ENCODE data around the gene CTNNA3. TPM values are rescaled to one million over a fixed set of nuclear protein-coding genes. Genes with fewer than 3 reads are reported as not detected.

Gene CTNNA3
- total and polyA plus RNA-seq, 2 donors (not counting 3 experiments of a cell fraction or from before 2014, with no cell fraction given): not detected

GRCh38 chr10:66244953-66245352 lies 1451.0 kb downstream of the CTNNA3 start:
- ChIA-PET POLR2A (no interaction called here), CTCF (interaction anchor here (0.6 kb wide), 1 partner anchor 12 kb away, joined by 5 read pairs; no protein-coding TSS in a partner anchor)
- Histone ChIP-seq H3K9ac (replicated peaks; ENCODE audit: extremely low read depth, insufficient read depth, low read length) (no peak overlapping the region), H3K9me1 (replicated peaks; ENCODE audit: control insufficient read depth, extremely low read depth, insufficient read depth, low read length) (no peaks in the 10 kb centered on the region), H3K79me2 (ENCODE audit: control insufficient read depth, insufficient read depth, low read length) (no peaks in the 10 kb centered on the region), H4K20me1 (replicated peaks; ENCODE audit: control insufficient read depth, extremely low read depth, insufficient read depth, low read length) (no peaks in the 10 kb centered on the region), H3K4me2 (ENCODE audit: insufficient read depth, low read length) (no peak overlapping the region), H3K9me3 (replicated peaks; ENCODE audit: control insufficient read depth, insufficient read depth, low read length) (no peaks in the 10 kb centered on the region), H2AFZ (ENCODE audit: low read depth, low read length) (no peak overlapping the region), H3K36me3 (ENCODE audit: control insufficient read depth in 2 of 2, extremely low read depth in 1 of 2, insufficient read depth in 2 of 2, low read length in 2 of 2) (no peaks in the 10 kb centered on the region), H3K27me3 (ENCODE audit: control insufficient read depth in 2 of 2, insufficient read depth in 2 of 2, low read length in 2 of 2) (no peaks in the 10 kb centered on the region), H3K4me3 (replicated peaks in 1 of 3; ENCODE audit: insufficient read depth in 1 of 3, low read depth in 1 of 3, low read length in 3 of 3) (no peak overlapping the region), H3K4me1 (ENCODE audit: control insufficient read depth, extremely low read depth, insufficient read depth, low read length) (no peaks in the 10 kb centered on the region), H3K27ac (ENCODE audit: insufficient read depth, low read depth, low read length) (no peak overlapping the region)
- DNase-seq (ENCODE audit: low read depth, low spot score) (no peak), FAIRE-seq (no peak)
- no peak for TF ChIP-seq JUN (IDR thresholded peaks at IDR 0.05; ENCODE audit: borderline replicate concordance, insufficient read depth, insufficient read length, low read depth)
- no peak for TF ChIP-seq FOS (IDR thresholded peaks at IDR 0.05; ENCODE audit: borderline replicate concordance, insufficient read depth, low read length)
- TF ChIP-seq POLR2AphosphoS5 (IDR thresholded peaks at IDR 0.05; ENCODE audit: insufficient read depth, low read depth, low read length): no peak
- TF ChIP-seq MYC (IDR thresholded peaks at IDR 0.05; ENCODE audit: low read depth, low read length): no peak
- TF ChIP-seq POLR2A (IDR thresholded peaks at IDR 0.05; ENCODE audit: low read depth, low read length): no peak
- no peak for TF ChIP-seq MAX (IDR thresholded peaks at IDR 0.05; ENCODE audit: insufficient read depth, insufficient read length)
- TF ChIP-seq CTCF (IDR thresholded peaks at IDR 0.05; ENCODE audit: extremely low read depth in 1 of 2, insufficient read depth in 1 of 2, low read depth in 1 of 2, low read length in 2 of 2): no peak
- no peak for TF ChIP-seq GATA2 (IDR thresholded peaks at IDR 0.05; ENCODE audit: insufficient read depth, insufficient read length, low read depth, low read length)
- no peak for TF ChIP-seq EZH2 (IDR thresholded peaks at IDR 0.05; ENCODE audit: borderline replicate concordance, low read depth, low read length, severe bottlenecking)
- dilution Hi-C loops (cut with MboI; ENCODE audit: extremely low pct_ligation_motif_present, low sequenced_read_pairs): no loop called here
- intact Hi-C loops (cut with micrococcal nuclease): no loop called here
- BruUV-seq (replicated peaks): no TSS peak
